AML-193 (cell line): ENCODE results near the gene CZIB.
"Not testable (repeated sequence)": the region's sequence is repeated elsewhere in the genome, so short reads cannot be mapped to it uniquely, and the experiment has no call there.

Experiments
- DNase-seq, 2 experiments: peaks; one replicate each; lab custom pipeline; 2025; lab: John Stamatoyannopoulos, UW

Gene CZIB

DNA sequence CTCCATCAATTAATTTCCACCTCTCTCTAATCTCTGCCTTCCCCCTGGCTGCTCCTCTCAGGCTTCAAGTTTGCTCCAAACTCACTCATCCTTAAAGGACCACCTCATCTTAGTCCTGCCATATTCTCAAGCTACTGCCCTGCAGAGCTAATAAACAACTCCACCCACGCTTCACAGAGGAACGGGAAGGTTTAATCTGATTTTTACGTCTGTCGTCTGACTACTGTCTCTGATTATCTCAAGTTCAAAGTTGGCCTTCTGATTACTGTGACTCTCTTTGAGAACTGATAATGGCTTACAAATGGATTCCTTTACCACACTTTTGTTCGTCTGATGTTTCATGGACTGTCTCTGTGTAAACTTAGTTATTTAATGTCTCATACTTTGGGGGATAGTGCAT lies 31.4 kb downstream of the CZIB start:
- no peak for DNase-seq

GRCh38 chr1:53188099-53188498 lies 32.3 kb downstream of the CZIB start:
- DNase-seq, result no peak

- no peak for DNase-seq
Measured at GRCh38 chr1:53187401-53187800, 33.0 kb downstream of the CZIB start.

- no peak for DNase-seq
Measured at GRCh38 chr1:53186533-53186932, 33.9 kb downstream of the CZIB start.

DNA sequence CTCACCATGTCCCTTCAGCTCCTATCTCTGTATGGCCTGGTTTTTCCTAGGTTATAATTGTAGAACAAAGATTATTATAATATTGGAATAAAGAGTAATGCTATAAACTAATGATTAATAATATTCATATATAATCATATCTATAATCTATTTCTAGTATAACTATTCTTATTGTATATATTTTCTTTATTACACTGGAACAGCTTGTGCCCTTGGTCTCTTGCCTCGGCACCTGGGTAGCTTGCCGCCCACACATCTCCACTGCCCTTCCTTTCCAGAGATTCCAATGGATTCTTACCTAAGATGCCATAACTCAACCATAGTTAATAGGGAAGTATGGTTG lies 34.5 kb downstream of the CZIB start:
- not testable (repeated sequence) for DNase-seq

GRCh38 chr1:53183095-53183990 lies 37.1 kb downstream of the CZIB start:
- DNase-seq, result no peak

DNA sequence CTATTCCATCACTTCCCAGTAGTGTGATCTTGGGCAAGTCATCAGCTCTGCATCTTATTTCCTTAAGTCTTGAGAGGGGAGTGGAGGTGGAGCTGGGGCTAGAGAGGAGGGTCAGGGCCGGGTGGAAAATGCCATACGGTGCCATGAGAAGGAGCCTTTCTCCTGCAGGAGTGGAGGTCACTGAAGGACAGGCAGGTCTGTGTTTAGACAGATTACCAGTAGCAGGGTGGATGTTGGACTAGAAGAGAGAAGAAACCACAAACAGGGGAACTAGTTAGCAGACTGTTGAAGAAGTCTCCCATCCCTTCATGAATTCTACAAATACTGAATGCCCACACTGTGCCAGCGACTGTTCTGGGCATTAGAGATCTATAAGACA lies 37.7 kb downstream of the CZIB start:
- no peak for DNase-seq

DNA sequence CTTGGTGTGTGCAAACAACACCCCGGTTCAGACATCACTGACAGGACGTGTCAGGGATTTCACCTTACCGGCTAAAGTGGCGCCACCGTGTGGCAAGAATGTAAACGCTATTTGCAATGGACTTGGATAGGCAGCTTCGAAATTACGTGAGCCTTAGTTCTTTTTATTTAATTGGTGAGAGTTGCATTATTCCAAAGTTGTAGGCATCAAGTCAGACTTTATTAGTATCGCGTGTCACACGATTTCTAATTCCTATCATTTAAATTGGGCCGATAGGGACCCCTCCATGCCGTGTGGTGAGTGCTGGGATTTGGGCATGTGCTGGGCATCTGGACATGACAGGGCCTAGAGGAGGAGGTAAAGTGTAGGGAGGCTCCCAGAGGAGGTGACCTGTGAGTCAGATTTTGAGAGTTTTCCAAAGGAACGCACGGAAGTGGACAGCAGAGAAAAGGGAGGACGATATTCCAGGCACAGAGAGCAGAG lies 38.3 kb downstream of the CZIB start:
- DNase-seq, result peak; percentile 57 to 63

- no peak for DNase-seq
Measured at GRCh38 chr1:53180951-53181350, 39.5 kb downstream of the CZIB start.

GRCh38 chr1:53180226-53180625 lies 40.2 kb downstream of the CZIB start:
- DNase-seq, result no peak

- no peak for DNase-seq
Measured at GRCh38 chr1:53176452-53177208, 43.8 kb downstream of the CZIB start.

DNA sequence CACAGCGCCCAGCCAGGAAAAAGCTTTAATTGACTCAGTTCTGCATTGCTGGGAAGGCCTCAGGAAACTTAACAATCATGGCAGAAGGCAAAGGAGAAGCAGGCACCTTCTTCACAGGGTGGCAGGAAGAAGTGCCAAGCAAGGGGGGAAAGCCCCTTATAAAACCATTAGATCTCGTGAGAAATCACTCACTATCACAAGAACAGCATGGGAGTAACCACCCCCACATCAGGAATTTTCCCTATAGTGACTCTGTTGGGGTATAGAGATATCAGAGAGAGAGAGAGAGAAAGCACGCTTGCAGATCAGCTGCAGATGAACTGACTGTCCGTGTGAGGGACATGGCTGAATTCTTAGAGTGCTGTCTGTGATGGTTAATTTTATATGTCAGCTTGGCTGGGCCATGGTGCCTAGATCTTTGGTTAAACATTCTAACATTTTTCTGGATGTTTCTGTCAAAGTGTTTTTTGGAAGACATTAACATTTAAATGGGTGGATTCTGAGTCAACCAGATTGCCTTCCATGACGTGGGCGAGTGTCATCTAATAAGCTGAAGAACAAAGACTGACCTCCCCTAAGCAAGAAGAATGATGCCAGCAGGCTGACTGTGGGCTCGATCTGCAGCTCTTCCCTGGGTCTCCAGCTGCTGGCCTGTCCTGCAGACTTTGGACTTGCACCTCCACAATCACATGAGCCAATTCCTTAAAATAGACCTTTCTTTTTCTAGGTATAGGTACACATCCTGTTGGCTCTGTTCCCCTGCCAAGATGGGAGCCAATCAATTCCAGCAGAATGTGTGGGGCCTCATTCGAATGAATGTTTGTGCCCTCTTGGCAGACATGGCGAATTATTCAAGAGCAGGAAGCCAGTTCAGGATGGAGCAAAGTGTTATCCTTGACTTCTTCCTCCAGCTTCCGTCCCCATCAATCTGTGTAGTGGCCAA lies 45.2 kb downstream of the CZIB start:
- no peak for DNase-seq

DNA sequence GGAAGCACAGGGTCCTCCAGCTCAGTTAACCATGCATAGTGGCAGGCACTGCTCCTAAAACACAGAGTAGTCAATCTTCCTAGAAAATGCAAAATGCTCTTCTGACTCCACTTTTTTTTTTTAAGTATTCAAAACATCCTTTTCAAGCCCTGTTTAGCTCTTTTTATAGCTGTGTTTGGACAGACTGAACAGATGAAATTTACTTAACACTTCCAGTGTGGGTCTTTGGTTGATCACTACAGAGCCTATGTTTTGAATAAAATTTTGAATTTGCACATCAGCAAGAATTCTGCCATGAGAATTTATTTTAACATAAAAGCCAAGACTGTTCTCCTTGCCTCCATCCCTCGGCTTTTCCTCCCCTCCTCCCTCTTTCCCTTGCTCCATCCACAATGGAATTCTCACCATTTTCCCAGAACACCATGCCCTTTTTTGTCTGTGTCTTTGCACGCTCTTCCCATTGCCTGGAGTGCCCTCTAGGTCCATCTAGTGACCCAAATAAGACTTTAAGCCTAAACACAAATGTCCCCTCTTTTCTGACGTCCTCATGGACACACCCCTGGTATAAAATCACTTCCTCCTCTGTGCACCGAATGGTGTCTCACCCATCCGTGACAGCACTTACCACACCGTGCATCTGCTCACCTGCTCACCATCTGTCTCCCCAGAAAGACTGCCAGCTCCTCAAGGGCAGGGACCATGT lies 47.9 kb downstream of the CZIB start:
- DNase-seq, result no peak

GRCh38 chr1:53166912-53167311 lies 53.5 kb downstream of the CZIB start:
- no peak for DNase-seq

DNA sequence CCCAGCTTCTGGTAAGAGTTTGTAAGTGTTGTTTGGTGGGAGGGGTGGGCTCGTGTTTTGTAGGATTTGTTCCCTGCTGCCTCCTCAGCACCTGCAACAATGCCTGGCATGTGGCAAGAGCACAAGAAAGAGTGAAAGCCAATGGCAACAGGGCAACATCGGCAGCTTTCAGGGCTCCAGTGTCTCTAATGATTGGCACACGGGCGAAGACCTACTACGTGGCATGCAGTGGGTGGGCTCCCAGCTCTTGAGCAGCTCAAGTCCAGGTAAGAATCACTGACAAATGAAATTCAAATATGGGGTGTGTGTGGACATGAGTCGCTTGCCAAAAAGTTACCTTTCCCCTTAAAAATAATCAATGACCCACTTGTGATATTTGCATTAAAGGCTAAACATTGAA lies 54.1 kb downstream of the CZIB start:
- no peak for DNase-seq

DNA sequence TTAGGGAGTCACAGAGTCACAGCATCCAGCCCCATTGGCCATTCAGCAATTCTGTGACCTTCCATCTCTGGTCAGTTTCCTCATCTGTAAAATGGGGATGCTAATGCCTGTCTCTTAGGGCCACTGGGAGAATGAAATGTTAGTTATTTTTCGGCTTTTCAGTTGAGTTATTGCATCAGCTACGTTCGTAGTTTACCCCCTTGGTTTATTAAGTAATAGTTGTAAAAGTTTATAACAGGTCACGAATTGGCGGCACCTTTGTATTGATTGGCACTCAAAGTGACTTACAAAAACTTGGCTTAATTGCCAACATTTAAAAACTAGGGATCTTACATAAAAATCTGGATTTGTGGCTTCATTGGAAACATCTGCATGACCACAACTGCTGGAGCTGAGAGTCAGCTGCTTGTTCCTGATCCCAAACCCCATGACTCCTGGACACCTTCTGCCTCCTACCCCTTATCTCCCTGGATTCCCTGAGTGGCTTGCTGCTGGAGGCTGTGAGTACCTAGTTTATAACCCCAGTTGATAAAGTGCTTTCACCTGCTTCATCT lies 54.9 kb downstream of the CZIB start:
- no peak for DNase-seq
